Neuronal stem cell (in vitro differentiated cells): ENCODE results near the gene RNASEL. TPM values are rescaled to one million over a fixed set of nuclear protein-coding genes. Genes with fewer than 3 reads are reported as not detected.

Experiments used
- DNase-seq: peaks from one replicate; pipeline ENCODE4 v3.0.0-alpha.2; 2013; ENCODE audit warnings: low spot score
- H2AFZ ChIP-seq: one replicate; pipeline ENCODE4 v1.6.1; 2013; ENCODE audit warnings: mild to moderate bottlenecking, low read length, inconsistent platforms
- H2AK5ac ChIP-seq: 2 replicates; pipeline ENCODE4 v1.6.1; 2013; ENCODE audit warnings: low read depth, mild to moderate bottlenecking, inconsistent platforms, low read length, moderate library complexity, mixed read lengths
- H2BK120ac ChIP-seq: 2 replicates; pipeline ENCODE4 v1.6.1; 2013; ENCODE audit warnings: low read depth, mild to moderate bottlenecking, inconsistent platforms, low read length, moderate library complexity, mixed read lengths
- H2BK12ac ChIP-seq: one replicate; pipeline ENCODE4 v1.6.1; 2013; ENCODE audit warnings: low read length, inconsistent platforms
- H2BK15ac ChIP-seq: 2 replicates; pipeline ENCODE4 v1.6.1; 2013; ENCODE audit warnings: mild to moderate bottlenecking, low read length, inconsistent platforms, mixed read lengths
- H2BK5ac ChIP-seq: one replicate; pipeline ENCODE4 v1.6.1; 2013; ENCODE audit warnings: inconsistent platforms, mild to moderate bottlenecking, low read length, moderate library complexity
- H3K14ac ChIP-seq: one replicate; pipeline ENCODE4 v1.6.1; 2013; ENCODE audit warnings: low read length, inconsistent platforms
- H3K18ac ChIP-seq: 2 replicates; pipeline ENCODE4 v1.6.1; 2013; ENCODE audit warnings: low read length, inconsistent platforms
- H3K23ac ChIP-seq: 2 replicates; pipeline ENCODE4 v1.6.1; 2013; ENCODE audit warnings: low read depth, mild to moderate bottlenecking, mixed read lengths, low read length, inconsistent platforms; ENCODE audit not compliant: poor library complexity
- H3K27ac ChIP-seq: replicated peaks from 3 replicates; pipeline ENCODE4 v1.5.1; 2013; ENCODE audit warnings: low read length, inconsistent platforms
- H3K27me3 ChIP-seq, 3 experiments: 2 replicates each; pipeline ENCODE4 v1.6.1; 2013; ENCODE audit warnings: low read length in 3 of 3, mild to moderate bottlenecking in 2 of 3, inconsistent platforms in 1 of 3, low read depth in 1 of 3, mixed read lengths in 1 of 3, moderate library complexity in 1 of 3; ENCODE audit not compliant: control insufficient read depth in 3 of 3, insufficient read depth in 3 of 3
- H3K36me3 ChIP-seq, 2 donors: replicated peaks in 1 of 2; 2 replicates each; pipeline ENCODE4 v1.6.1; 2013; ENCODE audit warnings: low read length in 2 of 2; ENCODE audit not compliant: control insufficient read depth in 2 of 2, insufficient read depth in 2 of 2
- H3K4ac ChIP-seq: 2 replicates; pipeline ENCODE4 v1.6.1; 2013; ENCODE audit warnings: inconsistent platforms, mild to moderate bottlenecking, low read length, moderate library complexity
- H3K4me1 ChIP-seq, 2 donors: 1 replicate in 1 of 2; 2 replicates in 1 of 2; pipeline ENCODE4 v1.6.1; 2013; ENCODE audit warnings: low read length in 2 of 2, low read depth in 1 of 2; ENCODE audit not compliant: control insufficient read depth in 2 of 2, insufficient read depth in 1 of 2
- H3K4me2 ChIP-seq: one replicate; pipeline ENCODE4 v1.6.1; 2013; ENCODE audit warnings: mild to moderate bottlenecking, low read length, inconsistent platforms; ENCODE audit not compliant: insufficient read depth, poor library complexity, severe bottlenecking
- H3K4me3 ChIP-seq, 2 donors: 2 replicates each; pipeline ENCODE4 v1.5.1; 2013; ENCODE audit warnings: low read length in 2 of 2, mild to moderate bottlenecking in 2 of 2, inconsistent platforms in 1 of 2, moderate library complexity in 1 of 2
- H3K79me1 ChIP-seq: one replicate; pipeline ENCODE4 v1.6.1; 2013; ENCODE audit warnings: low read depth, mild to moderate bottlenecking, inconsistent platforms, low read length, moderate library complexity
- H3K9ac ChIP-seq: one replicate; pipeline ENCODE4 v1.6.1; 2013; ENCODE audit warnings: mild to moderate bottlenecking, low read depth, low read length, inconsistent platforms; ENCODE audit not compliant: poor library complexity
- H3K9me3 ChIP-seq, 2 donors: replicated peaks in 1 of 2; 2 replicates each; pipeline versions ENCODE3 to v1.6.1; 2013; ENCODE audit warnings: low read length in 2 of 2, mild to moderate bottlenecking in 2 of 2, inconsistent platforms in 1 of 2, low read depth in 1 of 2, mixed read lengths in 1 of 2, moderate library complexity in 1 of 2; ENCODE audit not compliant: control insufficient read depth in 2 of 2, insufficient read depth in 1 of 2
- H4K8ac ChIP-seq: one replicate; pipeline ENCODE4 v1.6.1; 2013; ENCODE audit warnings: low read depth, mild to moderate bottlenecking, inconsistent platforms, low read length, moderate library complexity
- H4K91ac ChIP-seq: one replicate; pipeline ENCODE4 v1.6.1; 2013; ENCODE audit warnings: low read length, low read depth, mild to moderate bottlenecking, inconsistent platforms; ENCODE audit not compliant: poor library complexity
- WGBS, 2 donors: extraction: QIAGEN DNeasy Blood & Tissue Kit; methylation state at CpG; one replicate each; pipeline ENCODE4 v1.1.7; 2013; ENCODE audit warnings: missing lambda C conversion rate in 2 of 2, mixed read lengths in 1 of 2; ENCODE audit not compliant: insufficient read length in 2 of 2, insufficient replicate concordance in 1 of 2; ENCODE audit errors: extremely low coverage in 2 of 2; 5-methylcytosine and 5-hydroxymethylcytosine counted together
- polyA plus RNA-seq, 2 experiments: library from polyadenylated mRNA; stranded (reverse); fragments of 200-250 nt; gene quantifications; one replicate each; pipeline ENCODE4 v1.2.3, GENCODE V29; 2013

The RNASEL gene, protein sequence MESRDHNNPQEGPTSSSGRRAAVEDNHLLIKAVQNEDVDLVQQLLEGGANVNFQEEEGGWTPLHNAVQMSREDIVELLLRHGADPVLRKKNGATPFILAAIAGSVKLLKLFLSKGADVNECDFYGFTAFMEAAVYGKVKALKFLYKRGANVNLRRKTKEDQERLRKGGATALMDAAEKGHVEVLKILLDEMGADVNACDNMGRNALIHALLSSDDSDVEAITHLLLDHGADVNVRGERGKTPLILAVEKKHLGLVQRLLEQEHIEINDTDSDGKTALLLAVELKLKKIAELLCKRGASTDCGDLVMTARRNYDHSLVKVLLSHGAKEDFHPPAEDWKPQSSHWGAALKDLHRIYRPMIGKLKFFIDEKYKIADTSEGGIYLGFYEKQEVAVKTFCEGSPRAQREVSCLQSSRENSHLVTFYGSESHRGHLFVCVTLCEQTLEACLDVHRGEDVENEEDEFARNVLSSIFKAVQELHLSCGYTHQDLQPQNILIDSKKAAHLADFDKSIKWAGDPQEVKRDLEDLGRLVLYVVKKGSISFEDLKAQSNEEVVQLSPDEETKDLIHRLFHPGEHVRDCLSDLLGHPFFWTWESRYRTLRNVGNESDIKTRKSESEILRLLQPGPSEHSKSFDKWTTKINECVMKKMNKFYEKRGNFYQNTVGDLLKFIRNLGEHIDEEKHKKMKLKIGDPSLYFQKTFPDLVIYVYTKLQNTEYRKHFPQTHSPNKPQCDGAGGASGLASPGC
- polyA plus RNA-seq (2013, experiment 1 of 2): 1.4 TPM
- polyA plus RNA-seq (2013, experiment 2 of 2): 1.5 TPM

DNA sequence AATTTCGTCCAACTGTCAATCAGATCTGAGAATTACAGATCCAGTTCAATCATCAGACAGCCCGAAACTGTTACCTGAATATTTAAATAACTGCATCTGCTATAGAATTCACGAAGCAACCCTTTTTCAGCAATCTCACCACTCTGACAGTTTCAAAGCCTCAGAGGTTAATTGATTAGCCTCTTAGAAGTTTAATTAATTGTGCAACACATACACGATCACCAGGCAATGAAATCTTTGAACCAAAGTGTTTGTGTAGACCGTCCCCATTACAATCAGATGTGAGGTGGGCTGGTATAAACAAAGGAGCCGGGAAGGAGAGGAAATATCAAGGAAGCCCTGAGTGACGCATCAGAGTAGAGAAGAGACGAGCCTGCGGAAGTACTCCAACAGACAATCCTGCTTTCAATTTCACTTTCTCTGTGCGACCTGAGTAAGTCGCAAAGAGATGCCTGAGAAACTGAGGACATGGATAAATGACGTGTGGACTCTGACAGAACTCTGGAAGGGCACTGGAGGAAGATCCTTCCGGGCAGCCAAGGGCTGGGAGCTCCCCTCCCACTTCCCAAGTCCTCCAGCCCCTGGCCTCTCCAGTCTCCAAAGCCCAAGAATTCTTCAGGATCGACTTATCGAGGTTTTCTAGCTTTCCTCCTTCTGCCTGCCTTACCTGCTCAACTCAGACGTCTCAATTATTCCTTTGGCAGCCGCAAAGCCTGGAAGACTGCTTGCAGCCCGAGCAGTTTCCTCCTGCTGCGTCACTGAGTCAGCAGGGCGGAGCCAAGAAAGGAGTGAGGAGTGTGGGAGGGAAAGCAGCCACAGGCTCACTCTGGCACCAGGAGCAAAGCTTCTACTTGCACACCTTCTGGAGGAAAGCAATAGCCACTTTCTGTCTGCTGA is at the start of gene RNASEL:
Gene RNASEL, minus strand, starts transcription at position 757 of the 897 bp plus-strand sequence. CDS start 2,450 bp downstream, outside the sequence.
- H3K18ac ChIP-seq: no peak within 1 kb of the TSS
- H2BK12ac ChIP-seq: no peak within 1 kb of the TSS
- no peaks in the 10 kb centered on the region for H3K27me3 ChIP-seq
- H2BK120ac ChIP-seq: no peak within 1 kb of the TSS
- no peak within 1 kb of the TSS for H3K27ac ChIP-seq
- no peak within 1 kb of the TSS for H3K9ac ChIP-seq
- H3K4ac ChIP-seq: no peak within 1 kb of the TSS
- no peak within 1 kb of the TSS for H4K8ac ChIP-seq
- H2AK5ac ChIP-seq: no peak within 1 kb of the TSS
- H3K79me1 ChIP-seq: no peaks in the 10 kb centered on the region
- H3K4me3 ChIP-seq: peak within 1 kb of the TSS; percentile 33 to 58
- H3K4me1 ChIP-seq: peaks cover 0 to 2% of the 10 kb centered on the region in 2 donors
- peaks cover 4 to 7% of the 10 kb centered on the region in 2 donors for H3K9me3 ChIP-seq
- no peak within 1 kb of the TSS for H4K91ac ChIP-seq
- H3K14ac ChIP-seq: no peak within 1 kb of the TSS
- no CpG with 5 or more reads among the region's 20 CpGs for WGBS, 2 donors
- no peak within 1 kb of the TSS for H2BK15ac ChIP-seq
- H3K36me3 ChIP-seq: no peaks in the 10 kb centered on the region
- DNase-seq: no peak
- no peak within 1 kb of the TSS for H2BK5ac ChIP-seq
- peak within 1 kb of the TSS; percentile 98 for H2AFZ ChIP-seq
- H3K4me2 ChIP-seq: peak within 1 kb of the TSS; percentile 47
- H3K23ac ChIP-seq: no peak within 1 kb of the TSS

DNA sequence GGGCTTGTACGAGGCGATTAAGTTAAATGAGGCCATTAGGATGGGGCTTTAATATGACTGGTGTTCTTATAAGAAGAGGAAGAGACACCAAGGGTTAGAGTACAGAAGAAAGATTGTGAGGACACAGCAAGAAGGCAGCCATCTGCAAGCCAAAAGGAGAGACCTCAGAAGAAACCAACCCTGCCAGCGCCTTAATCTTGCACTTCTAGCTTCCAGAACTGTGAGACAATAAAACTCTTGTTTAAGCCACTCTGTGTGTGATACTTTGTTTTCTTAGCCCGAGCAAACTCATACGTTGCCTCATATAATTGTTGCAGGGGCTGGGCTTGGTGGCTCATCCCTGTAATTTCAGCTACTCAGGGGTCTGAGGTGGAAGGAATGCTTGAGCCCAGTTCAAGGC is 48.7 kb upstream of the RNASEL start:
- Histone ChIP-seq H3K23ac (no peak overlapping the region), H3K9ac (no peak overlapping the region), H2AK5ac (no peak overlapping the region), H2BK15ac (no peak overlapping the region), H3K4ac (no peak overlapping the region), H2BK5ac (no peak overlapping the region), H2BK12ac (no peak overlapping the region), H3K27ac (no peak overlapping the region), H3K9me3 (no peaks in the 10 kb centered on the region), H3K4me1 (peaks cover 13 to 15% of the 10 kb centered on the region in 2 donors), H3K4me3 (no peak overlapping the region), H4K8ac (no peak overlapping the region), H2BK120ac (no peak overlapping the region), H3K18ac (no peak overlapping the region), H4K91ac (no peak overlapping the region), H3K4me2 (no peak overlapping the region), H3K79me1 (no peaks in the 10 kb centered on the region), H3K27me3 (no peaks in the 10 kb centered on the region), H3K14ac (no peak overlapping the region), H2AFZ (no peak overlapping the region), H3K36me3 (no peaks in the 10 kb centered on the region)
- no peak for DNase-seq
- WGBS, 2 donors: no CpG with 5 or more reads among the region's 5 CpGs

DNA sequence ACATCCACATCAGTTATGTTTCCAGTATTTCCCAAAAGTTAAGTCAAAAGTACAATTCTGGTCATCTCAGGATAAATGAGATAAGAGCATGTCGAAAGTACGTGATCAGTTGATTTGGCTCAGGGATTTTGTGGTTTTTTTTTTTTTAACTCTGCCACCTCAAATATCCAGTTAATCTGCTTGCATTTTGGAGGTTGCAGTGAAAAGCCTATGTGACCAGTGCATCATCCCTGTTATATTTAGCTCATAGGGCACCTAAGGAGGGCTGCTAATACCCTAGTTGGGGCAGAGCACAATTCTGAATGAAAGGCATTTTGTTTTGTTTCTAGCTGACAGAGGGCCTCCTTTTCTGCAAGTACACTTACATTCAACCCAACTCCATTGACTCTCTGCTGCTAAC is 46.8 kb upstream of the RNASEL start:
- Histone ChIP-seq H3K9ac (no peak overlapping the region), H3K4me3 (no peak overlapping the region), H2BK12ac (no peak overlapping the region), H3K4me1 (peaks cover 15 to 17% of the 10 kb centered on the region in 2 donors), H3K4me2 (no peak overlapping the region), H2AK5ac (no peak overlapping the region), H3K27ac (no peak overlapping the region), H4K91ac (no peak overlapping the region), H2BK15ac (no peak overlapping the region), H3K18ac (no peak overlapping the region), H3K4ac (no peak overlapping the region), H3K36me3 (no peaks in the 10 kb centered on the region), H4K8ac (no peak overlapping the region), H3K79me1 (no peaks in the 10 kb centered on the region), H2AFZ (no peak overlapping the region), H3K9me3 (no peaks in the 10 kb centered on the region), H3K27me3 (no peaks in the 10 kb centered on the region), H2BK5ac (no peak overlapping the region), H3K23ac (no peak overlapping the region), H3K14ac (no peak overlapping the region), H2BK120ac (no peak overlapping the region)
- no CpG with 5 or more reads among the region's 2 CpGs for WGBS, 2 donors
- no peak for DNase-seq
